Measurements from ENCODE around the gene MTNR1A.

GRCh38 chr4:186536285-186536684 lies 19.1 kb downstream of the MTNR1A start:
- peak; percentile 49 to 61; a peak in 3 of 4 replicates for TF ChIP-seq CTCF (conservative IDR thresholded peaks at IDR 0.05; ENCODE audit: low read depth in 2 of 2)
- TF ChIP-seq REST (IDR thresholded peaks at IDR 0.05; ENCODE audit: unreplicated experiment): peak; percentile 27
- no peak for TF ChIP-seq EZH2 (IDR thresholded peaks at IDR 0.05; ENCODE audit: low read depth, unreplicated experiment)
- TF ChIP-seq EZH2phosphoT487 (IDR thresholded peaks at IDR 0.05; ENCODE audit: unreplicated experiment): no peak
- TF ChIP-seq POLR2AphosphoS5 (IDR thresholded peaks at IDR 0.05; ENCODE audit: low read depth): no peak
- no peak for TF ChIP-seq ETS1 (IDR thresholded peaks at IDR 0.05)
- TF ChIP-seq CREB1 (CRISPR knock-in tag; IDR thresholded peaks at IDR 0.05; ENCODE audit: low read depth): no peak
